GM12891 (cell line): Measurements from ENCODE around the gene IL17D.
"Not testable (repeated sequence)": the region's sequence is repeated elsewhere in the genome, so short reads cannot be mapped to it uniquely, and the experiment has no call there.

Experiments
- DNase-seq: peaks from one replicate; pipeline ENCODE4 v3.0.0; 2011; ENCODE audit warnings: low spot score; ENCODE audit not compliant: insufficient read length
- FAIRE-seq: peaks from 2 replicates; lab custom pipeline; 2011; peaks lifted over from hg19 to GRCh38; lab: Jason Lieb, UNC
- PAX5 ChIP-seq: IDR thresholded peaks from 2 replicates; pipeline ENCODE4 v1.6.1; 2011; ENCODE audit warnings: low read length, moderate library complexity, mild to moderate bottlenecking; ENCODE audit not compliant: insufficient read depth, severe bottlenecking
- POLR2A ChIP-seq: IDR thresholded peaks from 2 replicates; pipeline ENCODE4 v1.6.1; 2011; ENCODE audit warnings: low read depth, low read length, control low read depth
- POLR2AphosphoS5 ChIP-seq: IDR thresholded peaks from 2 replicates; pipeline ENCODE4 v1.6.1; 2011; ENCODE audit warnings: low read depth, low read length, control low read depth
- POU2F2 ChIP-seq: IDR thresholded peaks from 2 replicates; pipeline ENCODE4 v1.6.1; 2011; ENCODE audit warnings: low read depth, mild to moderate bottlenecking, control low read depth, low read length, moderate library complexity
- SPI1 ChIP-seq: IDR thresholded peaks from 2 replicates; pipeline ENCODE4 v1.6.1; 2011; ENCODE audit warnings: low read depth, low read length, control low read depth
- TAF1 ChIP-seq: IDR thresholded peaks from 2 replicates; pipeline ENCODE4 v1.6.1; 2011; ENCODE audit warnings: low read depth, low read length, control low read depth

The IL17D gene

GRCh38 chr13:20673715-20674114 is 29.8 kb upstream of the IL17D start:
- FAIRE-seq, result no peak
- DNase-seq, result no peak

GRCh38 chr13:20676213-20676612 is 27.3 kb upstream of the IL17D start:
- DNase-seq (no peak), FAIRE-seq (no peak)
- TF ChIP-seq PAX5, result no peak
- no peak for TF ChIP-seq POLR2A
- TF ChIP-seq POLR2AphosphoS5, result no peak
- no peak for TF ChIP-seq POU2F2
- no peak for TF ChIP-seq SPI1
- no peak for TF ChIP-seq TAF1

More at GRCh38 chr13:20673715-20674114, 29.8 kb upstream of the IL17D start:
- TF ChIP-seq PAX5 (no peak), POLR2AphosphoS5 (no peak), POLR2A (no peak)

- not testable (repeated sequence) for FAIRE-seq, DNase-seq
Observed at GRCh38 chr13:20678606-20679005, 24.9 kb upstream of the IL17D start.

- TF ChIP-seq TAF1, result no peak
- TF ChIP-seq SPI1, result no peak
- no peak for TF ChIP-seq POU2F2
- TF ChIP-seq POLR2AphosphoS5, result no peak
- TF ChIP-seq POLR2A, result no peak
- no peak for TF ChIP-seq PAX5
- no peak for FAIRE-seq
- DNase-seq, result no peak
Observed at GRCh38 chr13:20679879-20680278, 23.6 kb upstream of the IL17D start.

GRCh38 chr13:20680416-20681080 is 23.0 kb upstream of the IL17D start:
- no peak for FAIRE-seq
- no peak for DNase-seq
- TF ChIP-seq POU2F2, result no peak
- TF ChIP-seq PAX5, result no peak
- TF ChIP-seq POLR2A, result no peak
- TF ChIP-seq TAF1, result no peak

- not testable (repeated sequence) for DNase-seq, FAIRE-seq
Observed at GRCh38 chr13:20681481-20681880, 22.0 kb upstream of the IL17D start.

GRCh38 chr13:20682061-20682460 is 21.4 kb upstream of the IL17D start:
- TF ChIP-seq PAX5 (no peak), SPI1 (no peak), POLR2A (no peak), POU2F2 (no peak), TAF1 (no peak), POLR2AphosphoS5 (no peak)
- FAIRE-seq (no peak), DNase-seq (no peak)

GRCh38 chr13:20684041-20684440 is 19.5 kb upstream of the IL17D start:
- TF ChIP-seq TAF1 (no peak), PAX5 (no peak), POLR2AphosphoS5 (no peak), POLR2A (no peak), POU2F2 (no peak), SPI1 (no peak)
- no peak for DNase-seq
- no peak for FAIRE-seq

- DNase-seq, result no peak
- TF ChIP-seq TAF1 (no peak), PAX5 (no peak), SPI1 (no peak), POU2F2 (no peak), POLR2A (no peak), POLR2AphosphoS5 (no peak)
- FAIRE-seq, result no peak
Observed at GRCh38 chr13:20684546-20684945, 19.0 kb upstream of the IL17D start.

- TF ChIP-seq POU2F2 (no peak), TAF1 (no peak)
- DNase-seq, result no peak
- no peak for FAIRE-seq
Observed at GRCh38 chr13:20685092-20685491, 18.4 kb upstream of the IL17D start.

- FAIRE-seq (no peak), DNase-seq (no peak)
- no peak for TF ChIP-seq PAX5
- no peak for TF ChIP-seq POLR2AphosphoS5
- TF ChIP-seq POU2F2, result no peak
- TF ChIP-seq POLR2A, result no peak
- no peak for TF ChIP-seq TAF1
- TF ChIP-seq SPI1, result no peak
Observed at GRCh38 chr13:20686167-20686566, 17.3 kb upstream of the IL17D start.
